Measurements from ENCODE around the gene PRKCB. TPM values are rescaled to one million over a fixed set of nuclear protein-coding genes. Genes with fewer than 3 reads are reported as not detected.
"Not testable (repeated sequence)": the region's sequence is repeated elsewhere in the genome, so short reads cannot be mapped to it uniquely, and the experiment has no call there.

PRKCB gene
- total RNA-seq, 1 donor from 2014 or later = not detected

DNA sequence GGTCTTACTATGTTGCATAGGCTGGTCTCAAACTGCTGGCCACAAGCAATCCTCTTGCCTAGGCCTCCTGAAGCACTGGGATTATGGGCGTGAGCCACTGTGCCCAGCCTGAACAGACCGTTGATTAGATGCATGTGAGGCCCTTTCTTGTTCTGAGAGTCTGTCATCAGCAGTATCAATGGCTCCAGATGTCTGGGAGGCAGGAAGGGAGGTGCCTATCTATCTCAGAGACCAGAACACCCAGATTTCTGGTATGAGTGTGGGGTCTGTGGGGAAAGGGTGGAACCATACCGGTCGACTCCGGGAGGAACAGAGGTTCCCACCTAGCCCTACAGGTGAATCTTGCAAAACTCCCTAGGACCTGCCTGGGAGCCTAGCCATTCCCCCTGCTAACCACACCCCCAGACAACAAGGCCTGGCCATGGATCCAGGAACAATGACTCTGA, 71.7 kb downstream of the PRKCB start:
- Mint-ChIP-seq H3K9me3 (ENCODE audit: unreplicated experiment) (no peaks in the 10 kb centered on the region), H3K27ac (ENCODE audit: unreplicated experiment) (no peak overlapping the region), H3K4me1 (ENCODE audit: unreplicated experiment) (peaks cover 18% of the 10 kb centered on the region), H3K27me3 (ENCODE audit: unreplicated experiment) (no peaks in the 10 kb centered on the region), H3K36me3 (ENCODE audit: unreplicated experiment) (no peaks in the 10 kb centered on the region), H3K4me3 (ENCODE audit: unreplicated experiment) (no peak overlapping the region)
- TF ChIP-seq, protein P1, sequence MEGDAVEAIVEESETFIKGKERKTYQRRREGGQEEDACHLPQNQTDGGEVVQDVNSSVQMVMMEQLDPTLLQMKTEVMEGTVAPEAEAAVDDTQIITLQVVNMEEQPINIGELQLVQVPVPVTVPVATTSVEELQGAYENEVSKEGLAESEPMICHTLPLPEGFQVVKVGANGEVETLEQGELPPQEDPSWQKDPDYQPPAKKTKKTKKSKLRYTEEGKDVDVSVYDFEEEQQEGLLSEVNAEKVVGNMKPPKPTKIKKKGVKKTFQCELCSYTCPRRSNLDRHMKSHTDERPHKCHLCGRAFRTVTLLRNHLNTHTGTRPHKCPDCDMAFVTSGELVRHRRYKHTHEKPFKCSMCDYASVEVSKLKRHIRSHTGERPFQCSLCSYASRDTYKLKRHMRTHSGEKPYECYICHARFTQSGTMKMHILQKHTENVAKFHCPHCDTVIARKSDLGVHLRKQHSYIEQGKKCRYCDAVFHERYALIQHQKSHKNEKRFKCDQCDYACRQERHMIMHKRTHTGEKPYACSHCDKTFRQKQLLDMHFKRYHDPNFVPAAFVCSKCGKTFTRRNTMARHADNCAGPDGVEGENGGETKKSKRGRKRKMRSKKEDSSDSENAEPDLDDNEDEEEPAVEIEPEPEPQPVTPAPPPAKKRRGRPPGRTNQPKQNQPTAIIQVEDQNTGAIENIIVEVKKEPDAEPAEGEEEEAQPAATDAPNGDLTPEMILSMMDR (IDR thresholded peaks at IDR 0.05) = no peak
- DNase-seq (ENCODE audit: extremely low spot score, unreplicated experiment) = no peak

DNA sequence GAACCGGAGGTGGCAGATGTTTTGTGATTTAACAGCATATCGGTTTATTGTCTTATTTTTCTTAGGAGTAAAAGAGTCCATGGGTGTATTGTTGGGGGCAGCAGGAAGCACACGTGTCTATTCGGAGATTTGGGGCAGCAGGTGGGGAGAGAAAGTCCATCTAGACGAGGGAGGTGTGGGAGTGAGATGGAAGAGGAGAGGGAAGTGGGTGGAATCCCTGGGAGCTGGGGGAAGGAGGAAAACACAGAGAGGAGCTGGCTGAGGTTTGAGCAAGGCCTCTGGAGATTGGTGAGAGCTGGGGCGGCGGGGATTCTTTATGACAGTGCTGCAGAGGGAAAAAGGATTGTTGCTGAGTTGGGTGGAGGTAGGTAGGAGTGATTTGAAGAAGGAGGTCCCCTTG, 72.1 kb downstream of the PRKCB start:
- Mint-ChIP-seq H3K4me1 (ENCODE audit: unreplicated experiment) (peaks cover 18% of the 10 kb centered on the region), H3K27ac (ENCODE audit: unreplicated experiment) (no peak overlapping the region), H3K27me3 (ENCODE audit: unreplicated experiment) (no peaks in the 10 kb centered on the region), H3K36me3 (ENCODE audit: unreplicated experiment) (no peaks in the 10 kb centered on the region), H3K9me3 (ENCODE audit: unreplicated experiment) (no peaks in the 10 kb centered on the region), H3K4me3 (ENCODE audit: unreplicated experiment) (no peak overlapping the region)
- no peak for DNase-seq (ENCODE audit: extremely low spot score, unreplicated experiment)
- TF ChIP-seq, protein P1 (IDR thresholded peaks at IDR 0.05) = no peak

DNA sequence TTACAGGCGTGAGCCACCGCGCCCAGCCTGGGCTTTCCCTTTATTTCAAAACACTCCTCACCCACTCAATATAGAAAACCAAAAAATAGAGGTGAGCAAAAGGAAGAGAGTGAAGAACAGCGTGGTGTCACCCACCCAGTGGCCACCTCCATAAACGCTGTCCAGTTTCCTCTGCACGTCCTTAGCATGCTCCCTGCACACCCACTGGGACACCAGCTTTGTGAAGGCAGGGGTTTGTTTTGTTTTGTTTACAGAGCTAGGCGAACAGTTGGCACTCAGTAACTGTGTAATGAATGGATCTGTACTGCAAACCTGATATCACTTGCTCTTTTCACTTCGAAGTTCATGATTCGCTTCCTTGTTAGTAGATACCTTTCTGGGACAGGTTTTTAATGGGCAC, 73.0 kb downstream of the PRKCB start:
- Mint-ChIP-seq H3K9me3 (ENCODE audit: unreplicated experiment) (no peaks in the 10 kb centered on the region), H3K4me1 (ENCODE audit: unreplicated experiment) (peaks cover 18% of the 10 kb centered on the region), H3K27me3 (ENCODE audit: unreplicated experiment) (peaks cover 3% of the 10 kb centered on the region), H3K4me3 (ENCODE audit: unreplicated experiment) (no peak overlapping the region), H3K27ac (ENCODE audit: unreplicated experiment) (no peak overlapping the region), H3K36me3 (ENCODE audit: unreplicated experiment) (no peaks in the 10 kb centered on the region)
- DNase-seq (ENCODE audit: extremely low spot score, unreplicated experiment) = no peak
- TF ChIP-seq, protein P1 (IDR thresholded peaks at IDR 0.05) = no peak

DNA sequence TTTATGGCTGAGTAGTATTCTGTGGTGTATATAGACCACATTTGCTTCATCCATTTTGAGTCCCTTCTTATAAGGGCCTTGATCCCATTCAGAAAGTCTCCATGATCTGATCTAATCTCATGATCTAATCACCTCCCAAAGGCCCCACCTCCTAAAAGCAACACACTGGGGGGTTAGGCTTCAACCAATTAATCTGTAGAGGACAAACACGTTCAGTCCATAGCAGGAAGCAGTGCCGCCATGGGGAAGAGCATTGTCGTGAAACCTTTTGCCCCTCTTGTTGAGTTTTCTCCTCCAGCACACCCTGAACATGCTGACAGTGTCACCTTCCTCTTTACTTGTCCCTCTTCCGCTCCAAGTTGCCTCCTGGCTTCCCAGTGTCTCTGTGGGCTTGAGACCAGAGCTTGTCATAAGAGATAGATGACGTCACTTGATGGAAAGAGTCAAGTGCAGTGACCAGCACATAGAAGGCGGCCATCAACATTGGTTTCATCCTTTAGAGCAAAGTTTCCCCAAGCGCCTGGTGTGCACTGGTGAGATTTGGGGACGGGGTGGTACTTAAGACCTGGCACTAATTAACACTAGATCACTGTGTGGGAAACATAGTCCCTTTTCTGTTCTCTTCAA, 74.1 kb downstream of the PRKCB start:
- Mint-ChIP-seq H3K27ac (ENCODE audit: unreplicated experiment) (no peak overlapping the region), H3K9me3 (ENCODE audit: unreplicated experiment) (no peaks in the 10 kb centered on the region), H3K4me1 (ENCODE audit: unreplicated experiment) (peaks cover 10% of the 10 kb centered on the region), H3K4me3 (ENCODE audit: unreplicated experiment) (no peak overlapping the region), H3K27me3 (ENCODE audit: unreplicated experiment) (peaks cover 3% of the 10 kb centered on the region), H3K36me3 (ENCODE audit: unreplicated experiment) (no peaks in the 10 kb centered on the region)
- TF ChIP-seq, protein P1 (IDR thresholded peaks at IDR 0.05) = no peak
- no peak for DNase-seq (ENCODE audit: extremely low spot score, unreplicated experiment)

DNA sequence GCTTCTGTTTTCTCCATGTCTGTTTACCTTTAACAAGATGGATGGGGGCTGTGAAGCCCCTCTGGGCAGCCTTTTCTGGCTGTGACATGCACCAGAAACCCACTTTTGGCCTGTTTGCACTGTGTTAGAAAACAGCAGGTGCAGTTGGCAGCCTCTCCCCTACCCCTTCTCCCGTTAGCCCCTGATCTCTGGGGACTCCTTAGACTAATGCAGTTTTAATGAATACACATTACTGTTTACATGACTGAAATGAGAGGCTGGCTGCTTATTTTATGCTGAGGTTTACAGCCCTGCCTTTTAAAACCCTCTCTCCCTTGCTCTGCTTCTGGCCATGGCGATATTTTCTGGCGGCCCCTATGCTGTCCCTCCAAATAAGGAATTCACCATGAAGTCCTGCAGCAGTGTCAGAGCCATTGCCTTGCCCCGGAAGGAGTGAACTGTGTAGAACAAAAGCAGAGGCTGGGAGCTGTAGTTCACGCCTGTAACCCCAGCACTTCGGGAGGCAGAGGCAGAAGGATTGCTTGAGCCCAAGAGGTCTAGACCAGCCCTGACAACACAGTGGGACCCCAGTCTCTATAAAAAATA, 79.3 kb downstream of the PRKCB start:
- H3K9me3 Mint-ChIP-seq (ENCODE audit: unreplicated experiment) = no peaks in the 10 kb centered on the region
- DNase-seq (ENCODE audit: extremely low spot score, unreplicated experiment) = no peak

DNA sequence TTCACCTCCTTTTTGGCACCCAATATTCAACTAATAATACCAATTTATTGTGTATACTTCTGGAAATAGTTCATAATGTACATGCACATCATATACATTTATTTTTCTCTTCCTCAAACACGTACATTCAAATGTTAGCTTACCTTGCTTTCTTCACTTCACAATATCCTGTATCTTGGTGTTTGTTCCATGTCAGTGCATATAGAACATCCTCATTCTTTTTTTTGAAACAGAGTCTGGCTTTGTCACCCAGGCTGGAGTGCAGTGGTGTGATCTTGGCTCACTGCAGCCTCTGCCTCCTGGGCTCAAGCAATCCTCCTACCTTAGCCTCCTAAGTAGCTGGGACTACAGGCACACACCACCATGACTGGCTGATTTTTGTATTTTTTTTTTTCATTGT, 80.8 kb downstream of the PRKCB start:
- H3K27ac Mint-ChIP-seq (ENCODE audit: unreplicated experiment); H3K27me3 Mint-ChIP-seq (ENCODE audit: unreplicated experiment); H3K4me1 Mint-ChIP-seq (ENCODE audit: unreplicated experiment); DNase-seq (ENCODE audit: extremely low spot score, unreplicated experiment); H3K9me3 Mint-ChIP-seq (ENCODE audit: unreplicated experiment); H3K36me3 Mint-ChIP-seq (ENCODE audit: unreplicated experiment); H3K4me3 Mint-ChIP-seq (ENCODE audit: unreplicated experiment): not testable (repeated sequence)

More for the DNA sequence above, 79.3 kb downstream of the PRKCB start:
- H3K4me1 Mint-ChIP-seq (ENCODE audit: unreplicated experiment) = no peaks in the 10 kb centered on the region
- H3K36me3 Mint-ChIP-seq (ENCODE audit: unreplicated experiment) = no peaks in the 10 kb centered on the region
- H3K4me3 Mint-ChIP-seq (ENCODE audit: unreplicated experiment) = no peak overlapping the region
- H3K27ac Mint-ChIP-seq (ENCODE audit: unreplicated experiment) = no peak overlapping the region
- H3K27me3 Mint-ChIP-seq (ENCODE audit: unreplicated experiment) = peaks cover 3% of the 10 kb centered on the region
- TF ChIP-seq, protein P1 (IDR thresholded peaks at IDR 0.05) = no peak
